Breast epithelium (tissue), 4 donors: Measurements from ENCODE around the gene FCRL4. TPM values are rescaled to one million over a fixed set of nuclear protein-coding genes. Genes with fewer than 3 reads are reported as not detected.

Experiments used
- DNase-seq, 2 donors: peaks; one replicate each; pipeline ENCODE4 v3.0.0-alpha.2; 2019; ENCODE audit warnings: low spot score in 2 of 2
- H3K27ac ChIP-seq, 2 donors: fragments of 200-600 bp; sonication (generic) in 1 of 2; one replicate each; pipeline ENCODE4 v1.5.1; 2016 to 2019; ENCODE audit warnings: mild to moderate bottlenecking in 1 of 2
- H3K27me3 ChIP-seq, 2 donors: fragments of 200-600 bp; sonication (generic) in 1 of 2; one replicate each; pipeline versions ENCODE4 v1.5.1 to v1.6.0; 2017 to 2019; ENCODE audit warnings: control low read depth in 1 of 2, mild to moderate bottlenecking in 1 of 2
- H3K36me3 ChIP-seq: fragments of 200-600 bp; one replicate; pipeline ENCODE4 v1.5.1; 2019
- H3K4me1 ChIP-seq, 2 donors: fragments of 200-600 bp; sonication (generic); one replicate each; pipeline ENCODE4 v1.5.1; 2016 to 2019; ENCODE audit warnings: control low read depth in 1 of 2
- H3K4me3 ChIP-seq, 3 donors: fragments of 200-600 bp; sonication (generic); 1 replicate in 2 of 3; 2 replicates in 1 of 3; pipeline ENCODE4 v1.5.1; 2016 to 2019; ENCODE audit warnings: mild to moderate bottlenecking in 3 of 3, moderate library complexity in 2 of 3
- H3K9me3 ChIP-seq, 2 donors: fragments of 200-600 bp; sonication (generic) in 1 of 2; one replicate each; pipeline ENCODE4 v1.5.1; 2016 to 2019; ENCODE audit warnings: control low read depth in 1 of 2
- POLR2A ChIP-seq: fragments of 450-650 bp; IDR thresholded peaks from one replicate; pipeline ENCODE4 v1.6.1; 2016; ENCODE audit warnings: antibody characterized with exemption, mild to moderate bottlenecking, moderate library complexity
- POLR2AphosphoS5 ChIP-seq, 3 donors: sonication (generic); formaldehyde crosslinking; IDR thresholded peaks; one replicate each; pipeline ENCODE4 v1.6.1; 2017; ENCODE audit warnings: antibody characterized with exemption in 3 of 3
- intact Hi-C: fragments of 100-400 bp; cut with DNase I; formaldehyde crosslinking; loops from one replicate; pipeline ENCODE4 v1.15.1; 2023; ENCODE audit warnings: low total_unique reads
- total RNA-seq, 3 donors: library from RNA; depleted of rRNA; stranded (reverse); fragments of >200 nt; gene quantifications; one replicate each; pipeline ENCODE4 v1.1.0, GENCODE V29; 2016
- TF ChIP-seq, protein P1 (sequence below), 3 donors: fragments of 450-650 bp; IDR thresholded peaks; one replicate each; pipeline ENCODE4 v1.5.1; 2016 to 2017; ENCODE audit warnings: antibody characterized with exemption in 3 of 3, mild to moderate bottlenecking in 3 of 3, moderate library complexity in 3 of 3

Gene FCRL4
- total RNA-seq, 3 donors from 2014 or later = under 0.01 TPM; not detected in 2

DNA sequence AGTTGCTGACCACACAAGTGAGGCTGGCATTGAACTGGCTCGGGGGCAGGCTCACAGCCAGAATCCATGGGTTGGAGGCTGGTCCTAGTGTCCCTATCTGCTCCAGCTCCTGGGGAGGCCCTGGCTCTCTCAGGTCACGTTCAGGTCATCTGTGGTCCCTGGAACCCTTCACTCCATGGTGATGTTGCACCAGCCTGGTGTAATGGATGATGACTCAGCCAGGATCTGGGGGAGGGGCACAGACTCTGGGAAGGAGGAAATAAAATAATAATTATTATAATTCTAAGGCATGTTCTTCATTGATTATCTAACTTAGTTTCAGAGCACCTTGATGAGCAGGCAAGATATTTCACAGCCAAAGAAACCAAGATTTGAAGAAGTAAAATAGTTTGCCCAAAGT, 26.6 kb upstream of the FCRL4 start:
- H3K4me3 ChIP-seq = no peak overlapping the region
- no peak overlapping the region for H3K27ac ChIP-seq
- DNase-seq = no peak
- no peaks in the 10 kb centered on the region for H3K4me1 ChIP-seq
- TF ChIP-seq, protein P1, sequence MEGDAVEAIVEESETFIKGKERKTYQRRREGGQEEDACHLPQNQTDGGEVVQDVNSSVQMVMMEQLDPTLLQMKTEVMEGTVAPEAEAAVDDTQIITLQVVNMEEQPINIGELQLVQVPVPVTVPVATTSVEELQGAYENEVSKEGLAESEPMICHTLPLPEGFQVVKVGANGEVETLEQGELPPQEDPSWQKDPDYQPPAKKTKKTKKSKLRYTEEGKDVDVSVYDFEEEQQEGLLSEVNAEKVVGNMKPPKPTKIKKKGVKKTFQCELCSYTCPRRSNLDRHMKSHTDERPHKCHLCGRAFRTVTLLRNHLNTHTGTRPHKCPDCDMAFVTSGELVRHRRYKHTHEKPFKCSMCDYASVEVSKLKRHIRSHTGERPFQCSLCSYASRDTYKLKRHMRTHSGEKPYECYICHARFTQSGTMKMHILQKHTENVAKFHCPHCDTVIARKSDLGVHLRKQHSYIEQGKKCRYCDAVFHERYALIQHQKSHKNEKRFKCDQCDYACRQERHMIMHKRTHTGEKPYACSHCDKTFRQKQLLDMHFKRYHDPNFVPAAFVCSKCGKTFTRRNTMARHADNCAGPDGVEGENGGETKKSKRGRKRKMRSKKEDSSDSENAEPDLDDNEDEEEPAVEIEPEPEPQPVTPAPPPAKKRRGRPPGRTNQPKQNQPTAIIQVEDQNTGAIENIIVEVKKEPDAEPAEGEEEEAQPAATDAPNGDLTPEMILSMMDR (IDR thresholded peaks at IDR 0.05) = no peak
- TF ChIP-seq POLR2AphosphoS5 (IDR thresholded peaks at IDR 0.05) = no peak
- TF ChIP-seq POLR2A = no peak
- no peaks in the 10 kb centered on the region for H3K9me3 ChIP-seq
- peaks cover 0 to 4% of the 10 kb centered on the region in 2 donors for H3K27me3 ChIP-seq
- H3K36me3 ChIP-seq = no peaks in the 10 kb centered on the region
- intact Hi-C loops = no loop called here

DNA sequence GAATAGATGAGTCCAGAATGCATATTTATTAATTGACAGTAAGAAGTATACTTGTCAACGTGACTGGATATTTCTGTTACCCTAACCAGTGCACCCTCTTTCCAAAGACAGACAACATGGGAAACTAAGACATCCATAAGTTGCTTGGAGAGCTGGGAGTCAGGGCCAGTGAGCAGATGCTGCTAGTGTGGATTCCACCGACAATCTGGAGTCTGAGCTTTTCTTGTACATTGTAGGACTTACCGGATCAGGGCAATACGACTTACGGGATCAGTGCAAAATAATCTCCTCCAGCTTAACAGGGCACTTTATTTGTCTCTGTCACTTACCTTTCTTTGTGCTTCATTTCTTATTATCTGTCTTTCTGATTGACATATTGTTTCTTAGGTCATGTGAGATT, 24.6 kb upstream of the FCRL4 start:
- intact Hi-C loops = no loop called here
- Histone ChIP-seq H3K4me1 (no peaks in the 10 kb centered on the region), H3K4me3 (no peak overlapping the region), H3K27me3 (peaks cover 0 to 4% of the 10 kb centered on the region in 2 donors), H3K9me3 (no peaks in the 10 kb centered on the region), H3K27ac (no peak overlapping the region), H3K36me3 (no peaks in the 10 kb centered on the region)
- TF ChIP-seq POLR2A (no peak), POLR2AphosphoS5 (IDR thresholded peaks at IDR 0.05) (no peak)
- TF ChIP-seq, protein P1 (IDR thresholded peaks at IDR 0.05) = no peak
- no peak for DNase-seq

GRCh38 chr1:157618190-157618589, 20.3 kb upstream of the FCRL4 start:
- Histone ChIP-seq H3K4me1 (no peaks in the 10 kb centered on the region), H3K27me3 (peaks cover 0 to 9% of the 10 kb centered on the region in 2 donors), H3K27ac (no peak overlapping the region), H3K4me3 (no peak overlapping the region), H3K36me3 (no peaks in the 10 kb centered on the region), H3K9me3 (no peaks in the 10 kb centered on the region)
- intact Hi-C loops = no loop called here
- no peak for DNase-seq
- TF ChIP-seq, protein P1 (IDR thresholded peaks at IDR 0.05) = no peak
- TF ChIP-seq POLR2AphosphoS5 (IDR thresholded peaks at IDR 0.05) = no peak
- TF ChIP-seq POLR2A = no peak

GRCh38 chr1:157600236-157600635, 2.4 kb upstream of the FCRL4 start:
- Histone ChIP-seq H3K9me3 (no peaks in the 10 kb centered on the region), H3K4me1 (no peaks in the 10 kb centered on the region), H3K36me3 (no peaks in the 10 kb centered on the region), H3K4me3 (no peak overlapping the region), H3K27ac (no peak overlapping the region), H3K27me3 (peaks cover 0 to 3% of the 10 kb centered on the region in 2 donors)
- TF ChIP-seq, protein P1 (IDR thresholded peaks at IDR 0.05) = no peak
- TF ChIP-seq POLR2AphosphoS5 (IDR thresholded peaks at IDR 0.05) (no peak), POLR2A (no peak)
- intact Hi-C loops = no loop called here
- no peak for DNase-seq

DNA sequence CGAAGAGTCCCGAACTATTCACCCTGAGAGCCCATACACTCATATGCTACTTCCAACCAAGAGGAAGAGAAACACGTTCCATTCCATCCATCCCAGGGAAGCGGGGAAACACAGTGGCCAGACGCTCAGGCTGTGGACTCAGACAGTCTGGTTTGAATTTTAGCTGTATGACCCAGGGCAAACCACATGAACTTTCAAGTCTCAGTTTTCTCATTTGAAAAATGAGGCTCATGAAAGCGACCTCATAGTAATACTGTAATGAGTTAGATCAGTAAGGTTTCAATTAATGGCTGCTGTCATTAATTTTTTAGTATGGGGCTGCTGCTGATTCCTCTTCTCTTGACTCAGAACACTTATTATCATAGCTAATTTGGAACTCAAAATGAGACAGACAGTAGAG, 1.5 kb downstream of the FCRL4 start:
- peaks cover 0 to 3% of the 10 kb centered on the region in 2 donors for H3K27me3 ChIP-seq
- H3K4me1 ChIP-seq = no peaks in the 10 kb centered on the region

More for the DNA sequence above, 1.5 kb downstream of the FCRL4 start:
- intact Hi-C loops = no loop called here
- no peak for TF ChIP-seq POLR2A
- TF ChIP-seq, protein P1 (IDR thresholded peaks at IDR 0.05) = no peak
- TF ChIP-seq POLR2AphosphoS5 (IDR thresholded peaks at IDR 0.05) = no peak
- DNase-seq = no peak
- Histone ChIP-seq H3K27ac (no peak overlapping the region), H3K36me3 (no peaks in the 10 kb centered on the region), H3K4me3 (no peak overlapping the region), H3K9me3 (no peaks in the 10 kb centered on the region)
